ENCODE results near the gene YIF1B. TPM values are rescaled to one million over a fixed set of nuclear protein-coding genes. Genes with fewer than 3 reads are reported as not detected.

YIF1B gene
- total RNA-seq, 4 donors from 2014 or later, result 10.8 to 26.5 (median 21.5) TPM

GRCh38 chr19:38303517-38304351, 12.0 kb downstream of the YIF1B start, which contains the start of gene C19orf33:
Gene C19orf33, plus strand, starts transcription at chr19:38304251. Its CDS starts 11 bp downstream, at chr19:38304262.
- intact Hi-C loops (cut with DNase I), result no loop called here
- 64% methylated on average over 15 of the region's 28 CpGs for WGBS
- peaks cover 13 to 45% (median 34%) of the 10 kb centered on the region in 4 donors for H3K36me3 ChIP-seq

GRCh38 chr19:38298821-38299680, 16.7 kb downstream of the YIF1B start:
- H3K27ac ChIP-seq (replicated peaks in 1 of 4), result no peak overlapping the region
- H3K36me3 ChIP-seq, result no peaks in the 10 kb centered on the region
- DNase-seq (ENCODE audit: extremely low spot score), result no peak
- H3K4me1 ChIP-seq, result no peaks in the 10 kb centered on the region
- intact Hi-C loops (cut with DNase I), result no loop called here
- no peak overlapping the region for H3K4me3 ChIP-seq
- H3K9me3 ChIP-seq, result no peaks in the 10 kb centered on the region
- TF ChIP-seq POLR2AphosphoS5 (IDR thresholded peaks at IDR 0.05) (no peak), POLR2A (IDR thresholded peaks at IDR 0.05; ENCODE audit: low read depth) (no peak), EP300 (IDR thresholded peaks at IDR 0.05) (no peak), CTCF (IDR thresholded peaks at IDR 0.05) (no peak)
- 64% methylated on average over 11 of the region's 11 CpGs for whole genome bisulfite sequencing
- H3K27me3 ChIP-seq, result no peaks in the 10 kb centered on the region

More at GRCh38 chr19:38303517-38304351, 12.0 kb downstream of the YIF1B start, which contains the start of gene C19orf33:
- no peaks in the 10 kb centered on the region for H3K9me3 ChIP-seq
- H3K4me1 ChIP-seq, result peaks cover 0 to 3% (median 0%) of the 10 kb centered on the region in 4 donors
- no peaks in the 10 kb centered on the region for H3K27me3 ChIP-seq
- DNase-seq (ENCODE audit: extremely low spot score), result no peak
- peak within 1 kb of the TSS in 2 of 4 donors; percentile 43 to 54 for H3K27ac ChIP-seq (replicated peaks in 1 of 4)
- TF ChIP-seq POLR2A (IDR thresholded peaks at IDR 0.05; ENCODE audit: low read depth), result no peak
- TF ChIP-seq EP300 (IDR thresholded peaks at IDR 0.05), result no peak
- peak; percentile 15 to 36 for TF ChIP-seq POLR2AphosphoS5 (IDR thresholded peaks at IDR 0.05)
- no peak for TF ChIP-seq CTCF (IDR thresholded peaks at IDR 0.05)
- H3K4me3 ChIP-seq, result peak within 1 kb of the TSS in 3 of 4 donors; percentile 13 to 42 (median 20)

- peaks cover 0 to 11% (median 7%) of the 10 kb centered on the region in 4 donors for H3K4me1 ChIP-seq
- no peak overlapping the region for H3K27ac ChIP-seq (replicated peaks in 1 of 4)
- 82% methylated on average over 8 of the region's 8 CpGs for WGBS
These were observed 21.7 kb downstream of the YIF1B start for GRCh38 chr19:38294090-38294489.

GRCh38 chr19:38293281-38293680, 22.5 kb downstream of the YIF1B start:
- H3K36me3 ChIP-seq, result peaks cover 0 to 19% (median 0%) of the 10 kb centered on the region in 4 donors
- peaks cover 0 to 11% (median 7%) of the 10 kb centered on the region in 4 donors for H3K4me1 ChIP-seq
- intact Hi-C loops (cut with DNase I), result no loop called here
- no peaks in the 10 kb centered on the region for H3K27me3 ChIP-seq
- H3K27ac ChIP-seq (replicated peaks in 1 of 4), result no peak overlapping the region
- 91% methylated on average over 9 of the region's 9 CpGs for WGBS
- no peaks in the 10 kb centered on the region for H3K9me3 ChIP-seq
- no peak for TF ChIP-seq POLR2A (IDR thresholded peaks at IDR 0.05; ENCODE audit: low read depth)
- TF ChIP-seq POLR2AphosphoS5 (IDR thresholded peaks at IDR 0.05), result no peak
- TF ChIP-seq EP300 (IDR thresholded peaks at IDR 0.05), result no peak
- no peak for TF ChIP-seq CTCF (IDR thresholded peaks at IDR 0.05)
- DNase-seq (ENCODE audit: extremely low spot score), result no peak
- no peak overlapping the region for H3K4me3 ChIP-seq

More at GRCh38 chr19:38294090-38294489, 21.7 kb downstream of the YIF1B start:
- no peak for DNase-seq (ENCODE audit: extremely low spot score)
- Histone ChIP-seq H3K27me3 (no peaks in the 10 kb centered on the region), H3K9me3 (no peaks in the 10 kb centered on the region), H3K36me3 (peaks cover 0 to 19% (median 0%) of the 10 kb centered on the region in 4 donors), H3K4me3 (no peak overlapping the region)
- no peak for TF ChIP-seq EP300 (IDR thresholded peaks at IDR 0.05)
- TF ChIP-seq POLR2AphosphoS5 (IDR thresholded peaks at IDR 0.05), result no peak
- no peak for TF ChIP-seq CTCF (IDR thresholded peaks at IDR 0.05)
- no peak for TF ChIP-seq POLR2A (IDR thresholded peaks at IDR 0.05; ENCODE audit: low read depth)
- intact Hi-C loops (cut with DNase I), result no loop called here
